HG03135 (cell line): ENCODE measurements around the gene NPAS2.

Source experiments
- ATAC-seq: cut with Tn5 transposase; IDR thresholded peaks from one replicate; pipeline ENCODE4 v1.9.1; 2021; ENCODE audit warnings: mild to moderate bottlenecking, moderate library complexity; ENCODE audit not compliant: unreplicated experiment

Gene NPAS2

DNA sequence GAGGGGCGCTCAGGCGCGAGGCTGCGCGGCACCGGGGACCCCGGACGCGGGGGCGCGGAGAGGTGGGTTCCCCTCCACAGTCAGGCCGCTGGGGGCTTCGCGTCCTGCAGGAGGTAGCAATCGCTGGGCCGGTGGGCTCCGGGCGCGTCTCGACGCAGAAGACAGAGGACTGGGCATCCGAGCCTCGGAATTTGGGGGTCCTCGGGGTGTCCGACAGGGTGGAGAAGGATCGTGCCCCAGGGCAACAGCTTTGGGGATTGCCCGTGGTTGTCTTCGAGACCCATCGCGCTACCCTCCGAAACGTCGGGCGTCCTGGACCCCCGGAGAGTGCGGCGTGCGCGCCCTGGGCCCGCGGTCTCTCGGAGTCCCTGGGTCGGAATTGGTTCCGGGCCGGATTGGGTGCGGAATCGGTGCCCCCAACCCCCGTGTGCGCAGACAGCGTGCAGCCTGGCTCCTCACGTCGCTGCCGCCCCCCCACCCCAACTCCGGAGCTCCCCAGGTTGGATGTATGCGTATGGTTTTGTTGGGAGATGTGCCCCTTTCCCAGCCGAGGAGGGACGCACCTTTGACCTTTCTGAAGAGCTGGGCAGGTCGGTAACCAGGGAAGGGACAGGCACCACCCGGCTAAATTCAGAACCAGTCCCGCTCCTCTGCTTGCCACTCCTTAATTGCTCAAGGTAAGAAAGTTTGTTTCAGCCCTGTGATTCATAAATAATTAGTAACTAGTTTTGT, 750 bp downstream of the NPAS2 start:
- no peak for ATAC-seq

DNA sequence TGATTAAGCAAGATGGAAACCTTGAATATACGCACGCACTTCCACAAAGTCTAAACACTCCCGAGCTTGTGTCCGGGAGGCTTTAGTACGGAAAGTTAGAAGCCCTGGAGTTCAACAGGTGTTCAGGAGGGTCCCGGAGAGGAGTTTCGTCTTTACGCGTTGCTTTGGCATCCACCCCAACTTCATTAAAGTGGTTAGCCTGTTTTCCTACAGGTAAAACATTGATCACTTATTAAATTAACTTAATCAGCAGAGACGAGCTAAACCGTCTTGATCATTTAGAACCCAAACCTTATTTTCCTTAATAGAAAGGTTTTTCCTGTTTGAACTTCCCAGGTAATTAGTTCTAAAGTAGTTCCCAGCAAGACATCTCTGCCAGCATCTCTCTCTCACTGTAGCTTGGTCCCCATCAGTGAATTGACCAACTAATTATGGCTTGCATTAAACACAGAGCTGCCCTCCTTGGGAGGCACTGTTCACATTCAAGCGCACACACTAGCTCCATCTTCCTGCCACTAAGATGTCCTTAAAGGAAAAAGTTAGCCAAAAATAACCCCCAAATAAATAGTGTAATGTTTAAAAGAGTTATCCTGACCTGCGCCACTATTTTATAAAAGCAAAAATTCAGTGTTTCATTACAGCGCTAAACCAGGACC, 1.4 kb downstream of the NPAS2 start:
- no peak for ATAC-seq

DNA sequence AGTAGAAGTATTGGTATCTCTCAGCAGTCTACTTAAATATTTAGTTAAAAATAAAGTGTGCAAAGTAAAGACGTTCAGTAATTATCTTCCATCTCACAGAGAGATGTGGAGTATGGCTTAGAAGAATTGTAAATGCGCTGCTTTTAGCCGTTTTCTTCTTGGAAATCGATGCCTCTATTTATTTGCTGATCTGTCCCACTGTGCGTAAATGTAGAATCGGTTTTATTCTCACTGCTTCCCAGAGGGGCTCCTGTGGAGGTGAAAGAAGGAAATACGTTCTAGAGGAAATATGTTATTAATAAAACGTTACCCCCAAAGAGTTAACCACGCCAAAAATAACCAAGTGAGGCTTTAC, 1.9 kb downstream of the NPAS2 start:
- no peak for ATAC-seq

GRCh38 chr2:100822587-100823248, 2.8 kb downstream of the NPAS2 start:
- ATAC-seq: no peak

GRCh38 chr2:100823665-100824438, 3.9 kb downstream of the NPAS2 start:
- no peak for ATAC-seq

GRCh38 chr2:100824842-100825241, 4.9 kb downstream of the NPAS2 start:
- no peak for ATAC-seq

- ATAC-seq: no peak
Observed at GRCh38 chr2:100826494-100826893, 6.6 kb downstream of the NPAS2 start.

GRCh38 chr2:100831158-100831750, 11.3 kb downstream of the NPAS2 start:
- ATAC-seq: no peak

DNA sequence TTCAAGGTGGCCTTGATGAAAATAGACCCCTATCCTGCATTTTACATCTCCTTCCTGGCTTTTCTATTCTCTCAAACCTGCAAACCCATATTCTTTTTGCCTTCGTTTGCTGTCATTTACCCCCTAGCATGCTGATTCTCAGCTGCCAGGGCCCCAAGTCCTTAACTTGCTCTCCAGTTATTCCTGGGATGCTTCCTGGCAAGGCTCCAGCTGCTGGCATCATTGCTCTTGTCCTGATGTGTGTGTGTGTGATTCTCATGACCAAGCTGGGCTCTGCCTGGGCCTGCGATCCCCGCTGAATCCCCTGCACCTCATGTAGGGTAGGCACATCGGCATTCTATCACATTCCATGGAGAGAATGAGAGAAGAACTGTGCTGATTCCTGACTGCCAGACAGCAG, 11.9 kb downstream of the NPAS2 start:
- no peak for ATAC-seq

GRCh38 chr2:100832885-100833284, 12.9 kb downstream of the NPAS2 start:
- no peak for ATAC-seq

DNA sequence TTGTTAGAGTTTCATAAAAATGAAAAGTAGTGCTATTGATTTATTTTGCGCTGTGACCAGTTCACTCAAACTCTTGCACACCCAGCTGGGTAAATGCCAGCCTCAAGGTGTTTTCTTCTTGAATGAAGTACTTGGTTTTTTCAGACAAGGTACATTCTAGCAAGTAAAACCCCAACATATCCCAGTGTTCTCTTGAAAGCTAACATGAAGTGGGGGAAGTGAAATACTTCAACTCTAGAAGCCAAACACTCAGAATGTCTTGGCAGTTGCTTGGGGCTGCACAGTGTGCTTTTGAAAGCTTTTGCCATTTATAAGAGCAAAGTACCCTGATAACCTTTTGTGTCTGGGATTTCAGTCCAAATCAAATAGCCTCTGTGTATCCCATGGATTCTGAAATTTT, 13.4 kb downstream of the NPAS2 start:
- no peak for ATAC-seq

DNA sequence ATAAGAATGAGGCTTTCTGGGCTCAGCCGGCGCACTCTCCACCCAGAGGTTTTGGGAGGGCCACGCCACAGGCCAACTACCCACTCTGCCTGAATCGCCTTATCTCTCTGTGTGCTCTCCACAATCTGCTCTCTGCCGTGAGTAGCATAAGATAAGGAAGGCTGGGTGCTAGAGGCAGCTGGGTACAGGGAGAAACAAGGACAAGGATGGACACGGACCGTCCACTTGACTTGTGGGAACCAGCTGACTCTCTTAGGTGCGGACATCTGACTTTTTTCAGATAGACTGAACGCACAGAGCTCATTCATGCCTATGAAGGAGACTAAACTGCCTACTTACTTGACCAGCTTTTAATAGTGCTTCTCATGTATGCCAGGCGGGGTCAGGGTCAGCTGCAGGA, 14.3 kb downstream of the NPAS2 start:
- ATAC-seq: no peak

- ATAC-seq: no peak
Observed at GRCh38 chr2:100835006-100835659, 15.2 kb downstream of the NPAS2 start.

DNA sequence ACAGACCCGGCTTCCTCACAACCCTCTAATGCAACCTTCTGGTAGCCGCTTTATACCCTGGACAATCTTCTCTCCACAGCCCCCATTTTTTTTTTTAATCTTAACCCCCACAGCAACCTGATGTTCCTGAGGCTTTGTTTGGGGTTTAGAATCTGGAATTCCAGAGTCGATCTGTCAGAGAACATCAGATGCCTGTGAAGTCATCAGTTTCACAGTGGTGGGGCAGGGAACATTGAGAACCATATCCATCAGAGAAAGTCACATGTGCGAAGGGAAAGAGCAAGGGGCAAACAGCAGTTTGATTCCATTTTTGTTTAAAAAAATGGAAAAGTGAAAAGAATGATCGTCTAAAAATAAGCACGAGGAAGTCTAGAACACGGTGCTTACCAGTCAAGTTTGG, 20.6 kb downstream of the NPAS2 start:
- ATAC-seq: no peak

GRCh38 chr2:100842241-100842922, 22.4 kb downstream of the NPAS2 start:
- ATAC-seq: no peak

DNA sequence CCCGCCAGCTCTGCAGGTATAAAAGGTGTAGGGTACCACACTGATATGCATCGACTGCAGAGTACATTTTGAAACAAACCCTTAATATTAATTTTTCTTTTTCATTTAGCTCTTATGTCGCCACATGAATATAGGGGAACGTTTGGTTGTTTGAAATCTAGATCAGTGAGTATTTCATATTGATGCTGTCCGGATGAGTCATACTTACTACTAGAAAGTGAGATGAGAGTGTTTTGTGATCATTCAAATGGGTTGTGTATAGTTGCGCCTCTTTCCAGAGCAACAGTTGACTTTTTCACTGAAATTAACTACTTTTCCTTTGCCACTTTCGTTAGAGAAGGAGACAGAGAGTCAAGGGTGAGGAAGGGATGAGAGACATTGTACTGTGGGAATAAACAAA, 24.6 kb downstream of the NPAS2 start:
- ATAC-seq: no peak

DNA sequence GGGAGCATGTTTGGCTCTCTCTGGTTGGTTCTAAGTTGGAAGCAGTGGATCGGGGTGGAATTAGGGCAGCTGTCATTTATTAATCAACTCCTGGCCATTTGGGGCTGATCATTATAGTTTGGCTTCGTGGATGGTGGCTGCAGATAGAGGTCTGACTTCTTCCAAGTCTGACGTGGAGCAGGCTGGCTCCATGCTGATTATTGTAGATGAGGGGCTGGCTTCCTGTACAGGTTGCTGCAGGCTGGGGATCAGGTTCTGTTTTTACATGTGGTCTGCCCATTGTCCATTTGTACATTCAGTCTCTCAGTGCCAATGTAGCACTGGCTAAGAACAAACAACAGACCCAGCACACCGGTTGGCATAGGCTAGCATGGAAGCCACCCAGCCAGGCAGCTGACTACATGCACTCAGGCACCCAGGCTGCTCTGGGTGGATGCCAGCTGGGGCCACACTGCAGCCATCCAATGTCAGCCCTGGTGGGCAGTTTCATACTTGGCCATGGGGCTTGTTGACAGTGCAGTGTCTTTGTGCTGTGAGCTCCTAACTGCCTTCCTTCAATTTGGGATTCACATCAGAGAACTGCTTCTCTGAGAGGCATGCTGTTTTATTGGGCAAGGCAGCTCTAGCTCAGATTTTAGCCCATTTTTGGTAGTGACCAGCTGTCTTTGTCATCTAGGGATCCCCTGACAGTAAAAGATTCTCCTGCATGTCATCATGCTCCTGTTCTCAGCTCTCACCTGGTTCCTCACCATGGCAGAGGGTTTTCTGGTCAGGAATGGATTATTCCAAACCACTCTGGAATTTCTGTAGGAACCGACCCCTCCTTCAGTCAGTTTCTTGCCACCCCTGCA, 25.4 kb downstream of the NPAS2 start:
- no peak for ATAC-seq

- no peak for ATAC-seq
Observed at GRCh38 chr2:100846716-100847115, 26.8 kb downstream of the NPAS2 start.

DNA sequence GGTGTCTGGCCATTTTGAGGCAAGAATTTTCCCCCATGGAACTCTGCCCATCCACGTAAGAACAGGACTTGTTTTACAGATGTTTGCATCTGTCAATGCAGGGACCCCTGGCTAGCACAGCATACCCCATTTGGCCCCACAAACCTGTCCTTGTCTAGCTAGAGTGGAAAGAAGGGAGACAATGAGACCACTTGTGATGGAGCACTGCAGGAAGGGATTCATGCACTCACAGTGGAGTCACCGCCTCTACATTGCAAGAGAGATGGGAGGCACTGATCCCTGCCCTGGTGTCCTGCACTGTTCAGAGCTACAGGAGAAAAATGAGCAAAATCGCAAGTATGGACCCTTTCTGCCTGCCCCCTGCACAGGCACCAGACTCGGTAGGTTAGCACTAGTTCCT, 32.5 kb downstream of the NPAS2 start:
- no peak for ATAC-seq
